ENCODE results near the gene ADSS1.
A peak's percentile ranks its signal among the peaks of the same experiment; 100 is the strongest.

The ADSS1 gene

GRCh38 chr14:104700225-104700651 lies 23.8 kb upstream of the ADSS1 start:
- no peak for DNase-seq

- DNase-seq: no peak
Observed at GRCh38 chr14:104700747-104701217, 23.2 kb upstream of the ADSS1 start.

- no peak for DNase-seq
Observed at GRCh38 chr14:104701383-104702076, 22.5 kb upstream of the ADSS1 start.

GRCh38 chr14:104702106-104702505 lies 21.9 kb upstream of the ADSS1 start:
- no peak for DNase-seq

GRCh38 chr14:104702673-104703072 lies 21.4 kb upstream of the ADSS1 start:
- DNase-seq: no peak

- no peak for DNase-seq
Observed at GRCh38 chr14:104703269-104703668, 20.8 kb upstream of the ADSS1 start.

GRCh38 chr14:104704252-104704651 lies 19.8 kb upstream of the ADSS1 start:
- no peak for DNase-seq

- DNase-seq: no peak
Observed at GRCh38 chr14:104705340-104706047, 18.5 kb upstream of the ADSS1 start.

- DNase-seq: no peak
Observed at GRCh38 chr14:104706733-104707607, 17.1 kb upstream of the ADSS1 start.

GRCh38 chr14:104707608-104708595 lies 16.1 kb upstream of the ADSS1 start:
- no peak for DNase-seq

GRCh38 chr14:104708606-104709268 lies 15.3 kb upstream of the ADSS1 start:
- peak; percentile 78 to 82 for DNase-seq

- no peak for DNase-seq
Observed at GRCh38 chr14:104709387-104710039, 14.5 kb upstream of the ADSS1 start.

GRCh38 chr14:104710071-104710735 lies 13.8 kb upstream of the ADSS1 start:
- DNase-seq: no peak

- no peak for DNase-seq
Observed at GRCh38 chr14:104712881-104713734, 10.9 kb upstream of the ADSS1 start.

- DNase-seq: no peak
Observed at GRCh38 chr14:104714066-104714465, 10.0 kb upstream of the ADSS1 start.

- DNase-seq: no peak
Observed at GRCh38 chr14:104714681-104715080, 9.3 kb upstream of the ADSS1 start.

- no peak for DNase-seq
Observed at GRCh38 chr14:104715416-104715815, 8.6 kb upstream of the ADSS1 start.

- DNase-seq: no peak
Observed at GRCh38 chr14:104715871-104716270, 8.2 kb upstream of the ADSS1 start.

- no peak for DNase-seq
Observed at GRCh38 chr14:104717137-104717536, 6.9 kb upstream of the ADSS1 start.
